Measurements from ENCODE around the gene USP21. TPM values are rescaled to one million over a fixed set of nuclear protein-coding genes. Genes with fewer than 3 reads are reported as not detected.
A peak's percentile ranks its signal among the peaks of the same experiment; 100 is the strongest.

Gene USP21
- total RNA-seq, 4 donors from 2014 or later, result 11.6 to 52.8 (median 39.0) TPM

DNA sequence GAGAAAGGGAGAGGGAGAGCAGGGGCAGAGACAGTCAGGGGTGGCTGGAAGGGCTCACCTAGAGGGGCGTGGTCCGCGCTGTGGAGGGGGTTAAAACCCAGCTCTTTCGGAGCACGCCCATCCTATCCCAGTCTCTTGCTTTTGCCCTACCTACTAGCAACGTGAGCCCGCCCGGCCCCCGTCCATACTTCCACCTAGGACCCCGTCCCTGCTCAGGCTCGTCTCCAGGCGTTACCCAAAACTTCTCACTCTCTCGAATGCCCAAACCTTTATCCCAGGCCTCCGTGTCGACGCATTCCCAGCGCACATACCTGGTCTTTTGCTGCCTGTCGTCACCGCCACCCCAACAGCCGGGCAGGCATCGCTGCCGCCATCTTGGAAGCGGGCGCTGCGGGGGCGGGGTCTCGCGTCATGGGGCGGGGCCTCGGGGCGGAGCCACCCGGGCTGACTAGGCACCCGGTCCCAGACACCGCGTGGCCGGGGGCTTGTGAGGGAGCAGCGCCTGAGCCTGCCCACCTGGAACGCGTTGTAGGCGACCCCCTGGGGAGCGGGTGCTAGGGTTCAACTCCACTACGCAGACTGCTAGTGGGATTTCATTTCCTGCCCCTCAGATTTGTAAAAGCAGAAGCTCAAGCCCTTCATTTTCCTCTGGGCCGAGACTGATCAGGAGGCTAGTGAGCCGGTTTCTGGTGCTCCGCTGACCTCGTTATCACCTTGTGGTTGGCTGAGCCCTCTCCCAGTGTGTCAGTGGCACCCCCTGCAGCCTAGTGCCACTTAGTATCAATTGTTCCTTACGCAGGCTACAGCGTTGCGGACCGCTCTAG, 18.0 kb downstream of the USP21 start, which contains the start of gene B4GALT3:
TSS of gene B4GALT3 (minus strand) at position 396 of the 824 bp plus-strand sequence. CDS start 1,447 bp downstream, outside the sequence.
- TF ChIP-seq, protein P1, sequence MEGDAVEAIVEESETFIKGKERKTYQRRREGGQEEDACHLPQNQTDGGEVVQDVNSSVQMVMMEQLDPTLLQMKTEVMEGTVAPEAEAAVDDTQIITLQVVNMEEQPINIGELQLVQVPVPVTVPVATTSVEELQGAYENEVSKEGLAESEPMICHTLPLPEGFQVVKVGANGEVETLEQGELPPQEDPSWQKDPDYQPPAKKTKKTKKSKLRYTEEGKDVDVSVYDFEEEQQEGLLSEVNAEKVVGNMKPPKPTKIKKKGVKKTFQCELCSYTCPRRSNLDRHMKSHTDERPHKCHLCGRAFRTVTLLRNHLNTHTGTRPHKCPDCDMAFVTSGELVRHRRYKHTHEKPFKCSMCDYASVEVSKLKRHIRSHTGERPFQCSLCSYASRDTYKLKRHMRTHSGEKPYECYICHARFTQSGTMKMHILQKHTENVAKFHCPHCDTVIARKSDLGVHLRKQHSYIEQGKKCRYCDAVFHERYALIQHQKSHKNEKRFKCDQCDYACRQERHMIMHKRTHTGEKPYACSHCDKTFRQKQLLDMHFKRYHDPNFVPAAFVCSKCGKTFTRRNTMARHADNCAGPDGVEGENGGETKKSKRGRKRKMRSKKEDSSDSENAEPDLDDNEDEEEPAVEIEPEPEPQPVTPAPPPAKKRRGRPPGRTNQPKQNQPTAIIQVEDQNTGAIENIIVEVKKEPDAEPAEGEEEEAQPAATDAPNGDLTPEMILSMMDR (IDR thresholded peaks at IDR 0.05), result peak in 2 of 6 experiments; percentile 3 to 24
- TF ChIP-seq POLR2A (IDR thresholded peaks at IDR 0.05), result peak; percentile 44 to 74
- H3K36me3 ChIP-seq, result peaks cover 0 to 28% (median 0%) of the 10 kb centered on the region in 3 donors
- peak within 1 kb of the TSS; percentile 65 to 80 (median 70) for H3K4me3 ChIP-seq
- H3K27me3 ChIP-seq, result no peaks in the 10 kb centered on the region
- peak within 1 kb of the TSS; percentile 84 to 87 (median 86) for H3K27ac ChIP-seq
- DNase-seq, result peak; percentile 91 to 97 (median 96)
- H3K4me1 ChIP-seq, result peaks cover 3 to 26% (median 12%) of the 10 kb centered on the region in 4 donors
- H3K9me3 ChIP-seq, result no peaks in the 10 kb centered on the region

GRCh38 chr1:161177936-161178244, 18.6 kb downstream of the USP21 start:
- H3K4me3 ChIP-seq, result peak overlapping the region; percentile 65 to 80 (median 70)
- no peaks in the 10 kb centered on the region for H3K27me3 ChIP-seq
- H3K27ac ChIP-seq, result peak overlapping the region; percentile 84 to 87 (median 86)
- no peak for DNase-seq
- no peaks in the 10 kb centered on the region for H3K9me3 ChIP-seq
- no peak for TF ChIP-seq POLR2A (IDR thresholded peaks at IDR 0.05)
- TF ChIP-seq, protein P1 (IDR thresholded peaks at IDR 0.05), result no peak
- peaks cover 3 to 23% (median 13%) of the 10 kb centered on the region in 4 donors for H3K4me1 ChIP-seq
- peaks cover 0 to 23% (median 0%) of the 10 kb centered on the region in 3 donors for H3K36me3 ChIP-seq

- TF ChIP-seq, protein P1 (IDR thresholded peaks at IDR 0.05), result no peak
- no peak for TF ChIP-seq POLR2A (IDR thresholded peaks at IDR 0.05)
- no peak overlapping the region for H3K4me3 ChIP-seq
- H3K27ac ChIP-seq, result no peak overlapping the region
- H3K9me3 ChIP-seq, result no peaks in the 10 kb centered on the region
- H3K27me3 ChIP-seq, result no peaks in the 10 kb centered on the region
- DNase-seq, result peak in 1 of 3 donors; percentile 0
- H3K4me1 ChIP-seq, result peaks cover 3 to 24% (median 14%) of the 10 kb centered on the region in 4 donors
- peaks cover 0 to 5% (median 0%) of the 10 kb centered on the region in 3 donors for H3K36me3 ChIP-seq
Observed at GRCh38 chr1:161179698-161180097, 20.4 kb downstream of the USP21 start.

DNA sequence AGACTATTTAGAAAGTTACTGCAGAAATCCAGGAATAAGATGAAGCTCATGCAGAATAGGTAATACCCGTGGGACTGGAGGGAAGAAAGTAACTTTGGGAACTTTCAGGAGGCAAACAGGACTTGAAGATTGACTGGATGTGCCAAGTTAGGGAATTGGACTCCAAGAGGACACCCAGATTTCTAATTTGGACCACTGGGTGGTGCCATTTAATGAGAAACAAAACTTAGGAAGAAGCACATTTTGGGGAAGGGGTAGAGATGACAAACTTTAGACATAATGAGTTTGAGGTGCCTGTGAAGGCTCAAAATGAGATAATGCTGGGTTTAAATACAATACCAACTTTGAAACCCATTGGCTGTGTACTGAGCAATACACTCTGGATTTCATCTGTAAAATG, 21.3 kb downstream of the USP21 start:
- Histone ChIP-seq H3K4me1 (peaks cover 3 to 30% (median 12%) of the 10 kb centered on the region in 4 donors), H3K36me3 (no peaks in the 10 kb centered on the region), H3K27me3 (no peaks in the 10 kb centered on the region), H3K4me3 (no peak overlapping the region), H3K9me3 (no peaks in the 10 kb centered on the region), H3K27ac (no peak overlapping the region)
- DNase-seq, result no peak
- TF ChIP-seq, protein P1 (IDR thresholded peaks at IDR 0.05), result peak in 4 of 6 experiments; percentile 4 to 33 (median 14)
- TF ChIP-seq POLR2A (IDR thresholded peaks at IDR 0.05), result no peak

DNA sequence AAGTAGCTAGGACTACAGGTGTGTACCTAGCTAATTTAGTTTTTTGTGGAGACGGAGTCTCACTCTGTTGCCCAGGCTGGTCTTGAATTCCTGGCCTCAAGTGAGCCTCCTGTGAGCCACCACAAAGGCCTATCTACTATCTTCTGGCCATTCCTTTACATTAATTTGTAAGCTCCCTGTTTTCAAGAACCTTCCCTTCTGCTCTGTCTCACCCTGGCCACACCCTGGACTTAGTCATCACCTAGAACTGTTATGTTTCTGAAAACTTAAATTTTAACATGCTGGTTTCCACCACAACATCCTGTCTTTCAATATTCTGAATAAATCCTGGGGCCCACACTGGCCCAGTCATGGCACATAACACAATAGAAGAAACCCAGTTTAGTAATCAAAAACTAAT, 22.9 kb downstream of the USP21 start:
- Histone ChIP-seq H3K4me1 (peaks cover 0 to 23% (median 6%) of the 10 kb centered on the region in 4 donors), H3K36me3 (no peaks in the 10 kb centered on the region), H3K27me3 (no peaks in the 10 kb centered on the region), H3K27ac (peak overlapping the region; percentile 46 to 72 (median 56)), H3K9me3 (no peaks in the 10 kb centered on the region), H3K4me3 (no peak overlapping the region)
- TF ChIP-seq, protein P1 (IDR thresholded peaks at IDR 0.05), result no peak
- TF ChIP-seq POLR2A (IDR thresholded peaks at IDR 0.05), result no peak
- peak in 2 of 3 donors; percentile 3 to 39 for DNase-seq

All from Peyer's patch (tissue), 4 donors.